ENCODE data around the gene DMC1.

The DMC1 gene

DNA sequence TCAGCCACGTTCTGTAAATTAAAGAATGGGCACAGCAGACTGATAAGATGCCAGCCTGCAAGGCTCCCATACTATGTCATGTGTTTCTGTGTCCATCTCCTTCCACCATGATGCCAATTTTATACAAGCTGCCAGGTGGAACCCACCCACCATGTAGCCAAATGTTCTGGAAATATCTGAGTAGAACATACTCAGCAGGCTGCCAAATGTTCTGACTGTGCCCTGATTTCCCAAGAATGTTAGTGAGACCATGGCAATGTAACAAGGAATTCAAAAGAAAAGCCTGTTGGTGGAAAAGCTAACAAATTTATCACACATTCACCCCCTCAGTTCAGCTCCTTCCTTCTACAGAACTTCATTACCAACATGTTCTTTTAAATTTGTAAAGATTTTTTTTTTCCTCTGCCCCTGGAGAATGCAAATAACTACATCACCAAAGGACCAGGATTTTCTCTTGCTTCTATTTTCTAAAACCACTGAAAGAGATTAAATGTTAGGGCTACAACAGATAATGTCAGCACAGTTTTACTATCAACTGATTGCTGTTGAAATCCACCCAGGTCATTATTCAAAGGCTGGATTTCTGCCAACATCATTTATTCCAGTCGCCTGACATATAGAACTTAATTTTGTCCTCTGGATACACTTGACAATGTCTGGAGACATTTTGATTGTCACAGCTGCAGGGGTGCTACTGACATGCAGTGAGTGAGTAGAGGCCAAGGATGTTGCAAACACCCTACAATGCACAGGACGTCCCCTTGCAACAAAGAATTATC, 3.1 kb downstream of the DMC1 start:
- no peak for DNase-seq

DNA sequence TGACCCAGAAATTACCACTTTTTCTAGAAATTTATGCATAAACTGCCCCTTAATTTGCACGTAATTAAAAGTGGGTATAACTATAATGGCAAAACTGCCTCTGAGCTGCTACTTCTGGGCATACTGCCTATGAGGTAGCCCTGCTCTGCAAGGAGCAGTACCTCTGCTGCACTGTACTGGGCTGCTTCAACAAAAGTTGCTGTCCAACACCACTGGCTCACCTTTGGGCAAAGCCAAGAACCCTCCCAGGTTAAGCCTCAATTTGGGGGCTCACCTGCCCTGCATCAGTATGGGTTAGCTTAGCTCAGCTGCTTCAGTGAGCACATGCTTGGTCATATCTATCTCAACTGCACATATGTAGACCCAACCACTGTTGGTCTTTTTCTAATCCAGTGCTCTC, 4.5 kb downstream of the DMC1 start:
- no peak for DNase-seq

DNA sequence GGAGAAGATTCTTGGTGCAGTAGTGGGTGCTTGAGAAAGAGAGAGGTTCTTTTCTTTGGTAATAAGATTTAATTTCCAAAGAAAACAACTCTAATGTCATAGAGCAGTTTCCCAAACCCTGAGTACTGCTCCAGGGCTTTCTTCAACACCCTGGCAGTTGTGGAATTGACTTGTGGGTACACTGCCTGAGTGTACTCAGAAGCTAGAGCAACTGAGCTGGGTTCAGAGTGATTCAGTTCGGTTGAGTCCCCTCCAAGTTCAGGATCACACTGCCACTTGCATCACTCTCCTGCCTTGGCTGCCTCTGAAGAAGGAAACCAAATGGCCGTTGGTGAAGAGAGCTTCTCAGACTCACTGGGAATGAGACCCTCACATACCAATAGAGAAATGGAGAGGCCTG, 5.3 kb downstream of the DMC1 start:
- DNase-seq = no peak

DNA sequence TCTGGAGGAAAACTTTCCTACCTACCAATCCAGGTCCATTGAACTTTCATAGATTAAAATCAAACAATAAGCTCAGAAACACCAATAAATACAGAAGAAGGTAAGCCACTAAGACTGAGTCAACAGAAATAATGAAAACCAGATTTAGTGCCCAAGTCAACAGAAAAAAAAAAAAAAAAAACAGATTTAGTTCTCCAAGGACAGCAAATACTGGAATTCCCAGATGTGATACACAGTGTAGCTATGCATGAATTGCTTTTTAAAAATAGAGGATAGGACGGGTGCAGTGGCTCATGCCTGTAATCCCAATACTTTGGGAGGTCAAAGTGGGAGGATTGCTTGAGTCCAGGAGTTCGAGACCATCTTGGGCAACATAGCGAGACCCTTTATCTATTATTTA, 15.7 kb downstream of the DMC1 start:
- no peak for DNase-seq

DNA sequence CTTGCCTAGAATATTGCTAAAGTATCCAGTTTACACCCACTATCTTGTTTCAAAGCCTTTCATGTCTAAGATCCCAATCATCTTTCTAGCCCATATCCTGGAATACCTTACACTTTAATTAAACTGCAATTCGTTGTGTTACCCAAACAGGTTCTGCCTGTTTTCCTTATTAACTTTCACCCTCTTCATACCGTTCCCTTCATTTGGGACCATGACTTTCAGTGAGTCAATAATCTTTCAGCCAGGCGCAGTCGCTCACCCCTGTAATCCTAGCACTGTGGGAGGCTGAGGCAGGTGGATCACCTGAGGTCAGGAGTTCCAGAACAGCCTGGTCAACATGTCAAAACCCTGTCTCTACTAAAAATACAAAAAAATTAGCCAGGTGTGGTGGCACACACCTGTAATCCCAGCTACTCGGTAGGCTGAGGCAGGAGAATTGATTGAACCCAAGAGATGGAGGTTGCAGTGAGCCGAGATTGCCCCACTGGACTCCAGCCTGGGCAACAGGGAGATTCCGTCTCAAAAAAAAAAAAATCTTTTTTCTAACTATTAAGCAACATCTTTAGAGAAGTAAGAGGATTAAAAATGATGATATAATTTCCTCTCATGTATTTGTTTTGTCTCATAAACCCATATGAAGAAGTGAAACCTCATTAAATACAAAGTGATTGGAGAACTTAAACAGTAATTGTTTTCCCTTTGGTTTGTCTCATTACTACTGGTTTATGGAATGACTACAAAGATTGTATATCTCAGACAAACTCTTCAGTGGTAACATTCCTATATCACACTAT, 20.7 kb downstream of the DMC1 start:
- no peak for DNase-seq

DNA sequence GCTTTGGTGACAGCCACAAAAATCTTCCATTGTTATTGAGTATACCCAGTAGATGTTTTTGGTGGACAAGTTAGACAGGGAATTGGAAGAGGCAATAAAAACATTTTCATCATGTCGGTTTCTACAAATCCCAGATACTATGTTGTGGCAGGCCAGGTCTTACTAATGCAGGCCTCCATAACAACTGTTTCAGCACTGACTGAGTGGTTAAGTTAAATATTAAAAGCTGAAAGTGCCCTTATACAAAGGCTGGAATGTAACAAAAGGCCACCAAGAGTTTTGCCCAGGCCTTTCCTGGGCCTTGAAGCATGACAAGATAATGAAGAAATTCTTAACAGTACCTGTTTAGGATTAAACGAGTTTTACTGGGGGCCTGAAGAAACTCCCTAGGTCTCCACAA, 29.3 kb downstream of the DMC1 start:
- no peak for DNase-seq

DNA sequence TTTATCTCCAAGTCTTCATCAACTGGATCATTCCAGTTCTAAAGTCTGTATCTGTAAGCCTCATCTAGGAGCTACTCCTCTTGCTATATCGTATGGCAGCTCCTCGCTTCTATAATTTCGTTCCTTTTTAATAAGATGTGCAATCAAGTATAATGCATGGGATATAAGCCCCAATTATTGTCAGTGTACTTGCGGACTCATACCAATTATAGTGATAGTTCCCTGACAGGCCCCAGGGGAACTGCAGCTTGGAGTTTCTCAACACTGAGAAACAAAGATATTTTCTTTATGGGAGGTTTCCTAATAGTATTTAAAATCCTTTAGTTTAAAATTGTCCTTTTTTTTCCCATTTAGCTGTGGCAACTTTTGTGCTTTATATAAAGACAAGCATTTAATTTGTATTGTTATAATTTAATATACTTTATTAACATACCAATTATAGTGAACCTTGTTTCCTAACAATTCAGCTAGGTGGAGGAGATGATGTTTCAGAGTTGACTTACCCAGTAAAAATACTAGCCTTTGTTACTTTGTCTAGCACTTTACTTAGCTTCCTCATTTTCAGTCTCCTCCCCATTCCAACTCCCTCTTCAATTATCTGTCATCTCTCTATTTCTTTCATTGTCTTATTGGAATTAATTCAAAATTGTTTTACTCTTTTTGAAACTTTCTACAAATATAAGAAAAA, 38.6 kb downstream of the DMC1 start:
- DNase-seq = no peak

DNA sequence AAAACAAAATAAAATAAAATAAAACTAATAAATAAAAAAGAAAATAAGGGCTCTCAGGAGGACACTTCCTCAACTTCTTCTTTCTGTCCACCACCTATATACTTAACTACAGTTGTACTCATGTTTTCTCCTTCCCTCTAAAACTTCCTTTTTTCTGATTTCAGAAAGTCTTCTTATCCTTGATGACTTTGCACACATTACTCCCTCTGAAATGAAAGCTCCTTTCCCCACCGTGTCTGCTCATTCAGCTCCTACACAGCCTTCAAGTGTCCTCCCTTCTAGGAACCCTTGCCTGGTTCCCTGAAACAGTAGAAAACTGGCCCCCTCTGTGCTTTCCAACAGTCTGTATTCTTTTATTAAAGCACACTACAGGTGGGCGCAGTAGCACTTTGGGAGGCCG, 45.6 kb downstream of the DMC1 start:
- DNase-seq = no peak

DNA sequence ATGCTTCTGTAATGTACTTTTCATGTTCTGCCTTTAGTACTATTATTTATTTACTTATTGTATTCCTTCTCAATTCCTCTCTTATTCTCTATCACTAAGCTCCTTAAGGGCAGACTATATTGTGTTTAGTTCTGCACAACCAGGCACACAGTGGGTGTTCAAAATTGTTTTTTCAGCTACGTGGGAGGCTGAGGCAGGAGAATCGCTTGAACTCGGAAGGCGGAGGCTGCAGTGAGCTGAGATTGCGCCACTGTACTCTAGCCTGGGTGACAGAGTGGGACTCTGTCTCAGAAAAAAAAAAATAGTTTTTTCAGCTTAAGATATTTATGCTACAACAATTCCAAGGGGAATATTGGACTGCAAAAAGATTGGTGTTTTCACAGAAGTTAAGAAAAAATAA, 46.5 kb downstream of the DMC1 start:
- no peak for DNase-seq

DNA sequence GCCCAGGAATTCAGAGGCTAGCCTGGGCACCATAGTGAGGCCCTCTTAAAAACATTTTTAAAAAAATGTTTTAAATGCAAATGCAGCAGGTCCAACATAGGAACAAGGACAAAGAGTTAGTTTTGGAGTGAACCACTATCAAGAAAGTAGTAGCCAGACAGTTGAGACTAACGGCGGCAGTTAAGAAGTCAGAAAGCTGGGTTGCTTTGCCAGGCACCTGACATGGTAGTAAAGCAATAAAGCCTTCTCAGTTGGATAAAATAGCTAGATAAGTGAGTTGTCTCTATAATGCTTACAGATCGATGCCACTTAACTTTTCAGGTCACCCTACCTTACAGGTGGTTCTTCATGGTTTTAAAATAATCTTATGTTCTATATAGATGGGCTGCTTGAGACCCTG, 47.0 kb downstream of the DMC1 start:
- no peak for DNase-seq

DNA sequence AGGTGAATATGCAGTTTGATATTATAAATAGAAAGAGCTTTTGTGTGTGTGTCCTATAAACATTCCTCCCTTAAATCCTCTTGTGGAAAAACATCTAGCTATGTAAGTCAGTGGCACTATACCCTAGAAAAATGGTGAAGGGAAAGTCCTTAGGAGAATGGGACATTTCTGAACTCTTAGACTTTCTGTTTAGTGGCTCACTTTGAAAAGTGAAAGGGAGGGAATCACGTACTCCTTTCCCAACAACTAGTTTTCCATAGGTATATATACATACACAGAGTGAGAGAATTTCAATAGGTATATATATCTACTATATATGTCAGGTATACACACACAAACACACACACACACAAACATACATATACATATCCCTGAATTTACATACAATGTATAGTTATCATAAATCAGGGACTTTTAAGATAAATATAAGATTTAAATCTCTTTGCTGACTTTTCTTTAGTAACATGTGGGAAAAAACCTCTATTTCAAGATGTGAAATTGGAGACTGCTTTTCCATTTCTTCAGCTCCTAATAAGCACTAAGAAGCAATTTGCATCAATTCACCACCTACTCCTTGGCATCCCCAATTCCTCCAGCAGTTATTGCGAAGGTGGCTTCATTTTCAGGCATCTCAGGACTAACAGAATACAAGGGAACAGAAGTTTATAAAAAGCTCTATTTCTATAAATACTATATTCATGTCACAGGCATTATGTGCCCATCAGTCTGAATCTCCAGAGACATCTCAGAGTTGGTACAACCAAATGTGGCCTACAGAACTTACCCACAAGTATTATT, 50.3 kb downstream of the DMC1 start:
- no peak for DNase-seq

DNA sequence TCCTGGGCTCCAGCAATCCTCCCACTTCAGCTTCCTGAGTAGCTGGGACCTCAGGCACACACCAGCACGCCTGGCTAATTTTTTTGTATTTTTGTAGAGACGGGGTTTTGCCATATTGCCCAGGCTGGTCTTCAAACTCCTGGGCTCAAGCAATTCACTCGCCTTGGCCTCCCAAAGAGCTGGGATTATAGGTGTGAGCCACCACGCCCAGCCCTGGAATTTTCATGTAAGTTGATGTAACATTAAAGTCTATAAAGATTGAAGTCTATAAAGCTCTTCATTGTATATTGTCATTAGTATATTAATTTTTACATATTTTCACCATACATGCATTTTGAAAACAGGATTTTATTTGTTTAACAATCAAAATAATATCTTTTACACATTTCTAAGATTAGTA, 51.4 kb downstream of the DMC1 start:
- DNase-seq = no peak

DNA sequence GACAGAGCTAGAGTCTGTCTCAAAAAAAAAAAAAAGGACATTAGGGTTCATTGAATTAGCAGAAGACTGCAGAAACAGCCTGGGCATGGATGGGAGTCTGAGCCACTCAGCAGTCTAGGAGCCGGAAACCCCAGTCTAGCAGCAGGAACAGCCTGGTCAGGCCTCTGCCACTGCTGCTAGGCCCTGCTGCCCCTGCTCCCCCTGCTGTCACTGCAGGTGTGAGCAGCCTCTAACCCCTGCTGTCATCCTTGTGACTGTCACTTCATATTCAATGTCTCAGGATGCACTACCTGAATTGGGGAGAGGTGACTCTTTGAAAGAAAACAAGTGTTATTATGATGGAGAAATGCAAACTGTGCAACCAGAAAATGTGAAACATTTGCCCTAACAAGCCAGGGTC, 56.9 kb downstream of the DMC1 start:
- no peak for DNase-seq

DNA sequence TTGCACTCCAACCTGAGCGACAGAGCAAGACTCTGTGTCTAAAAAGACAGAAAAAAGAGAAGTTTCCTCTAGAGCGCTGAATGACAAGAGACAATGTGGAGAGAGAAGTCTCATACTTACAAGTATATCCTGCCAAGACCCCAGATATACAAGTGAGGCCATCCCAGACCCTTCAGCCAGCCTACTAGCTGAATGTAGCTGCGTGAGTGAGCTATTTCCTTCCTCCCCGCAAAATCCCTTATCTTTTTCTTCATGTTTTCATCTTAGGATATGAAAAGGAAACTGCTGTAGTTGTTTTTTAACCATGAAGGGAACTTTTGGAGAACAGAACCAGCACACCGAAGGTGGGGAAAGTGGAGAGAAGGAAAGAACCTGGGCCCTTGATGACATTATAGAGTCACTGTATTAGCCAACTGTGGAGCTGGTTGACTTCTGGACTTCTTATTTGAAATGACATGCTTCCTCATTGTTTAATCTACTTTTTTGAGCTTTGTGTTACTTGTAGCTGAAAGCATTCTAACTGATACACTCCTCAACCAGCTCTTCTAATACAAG, 59.5 kb downstream of the DMC1 start:
- DNase-seq = no peak

DNA sequence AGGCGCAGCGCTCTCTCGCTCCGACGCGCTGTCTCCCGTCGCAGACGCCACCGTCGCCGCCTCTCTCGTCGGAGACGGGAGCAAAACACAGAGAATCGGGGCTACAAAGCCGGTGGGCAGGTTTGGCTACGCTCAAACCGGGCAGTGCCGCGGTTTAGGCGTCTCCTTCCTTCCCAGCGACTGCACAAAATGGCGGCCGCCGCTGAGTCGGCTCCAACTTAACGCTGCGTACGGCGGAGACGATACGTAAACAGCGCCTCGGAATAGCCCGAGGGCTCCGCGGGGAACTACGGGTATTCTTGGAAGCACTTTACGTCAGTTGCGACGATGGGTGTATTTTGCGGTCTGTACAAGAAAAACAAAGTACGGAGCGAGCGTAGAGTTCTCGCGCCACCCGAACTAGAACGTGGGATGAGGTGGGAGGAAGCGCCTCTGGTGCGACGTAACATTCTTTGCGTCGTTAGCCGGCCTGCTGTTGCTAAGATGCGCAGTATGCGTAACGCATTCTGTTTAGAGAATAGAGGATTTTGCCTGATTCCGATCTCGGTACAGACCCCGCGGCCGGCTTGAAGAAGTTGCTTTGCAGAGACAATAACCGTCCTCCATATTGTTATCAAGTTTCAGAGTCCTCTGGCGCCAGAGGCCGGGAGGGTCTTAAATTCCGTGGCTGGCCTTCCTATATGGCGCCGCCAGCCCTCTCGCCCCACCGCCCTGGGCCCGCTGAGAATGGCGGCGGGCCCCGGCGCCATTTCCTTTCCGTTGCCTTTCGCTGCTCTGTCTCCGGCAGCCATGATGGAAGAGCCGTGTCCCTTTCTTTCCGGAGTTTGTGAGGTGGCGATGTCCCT, 63.6 kb downstream of the DMC1 start, which contains the start of gene DDX17:
Gene DDX17 (minus strand): TSS at position 194 of the 845 bp plus-strand sequence.
- DNase-seq = peak; percentile 73

DNA sequence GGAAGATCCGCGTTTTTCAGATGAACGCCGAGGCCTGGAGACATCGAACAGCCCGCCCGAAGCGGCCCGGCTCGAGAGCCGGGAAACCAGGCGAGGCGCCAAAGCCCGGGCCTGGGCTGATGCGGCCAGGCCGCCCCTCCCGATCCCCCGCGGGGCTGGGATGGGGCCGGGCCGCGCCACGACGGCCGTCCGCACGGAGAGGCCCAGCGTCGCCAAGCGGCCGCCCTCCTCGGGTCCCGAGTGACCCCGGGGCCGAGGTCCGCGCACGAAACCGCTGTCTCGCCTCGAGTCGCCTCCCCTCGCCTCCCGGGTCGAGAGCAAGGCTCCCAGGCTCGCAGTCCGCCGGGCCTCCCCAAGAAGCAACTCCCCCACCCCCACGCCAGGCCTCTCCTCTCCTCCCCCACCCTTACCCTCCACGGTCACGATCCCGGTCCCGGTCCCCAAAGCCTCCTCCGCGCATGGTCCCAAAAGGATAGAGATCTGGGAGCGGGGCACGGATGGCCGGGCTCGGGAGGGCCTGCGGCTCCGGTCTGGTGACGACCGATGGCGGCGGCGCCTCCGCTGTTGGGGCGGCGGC, 64.4 kb downstream of the DMC1 start:
- no peak for DNase-seq

DNA sequence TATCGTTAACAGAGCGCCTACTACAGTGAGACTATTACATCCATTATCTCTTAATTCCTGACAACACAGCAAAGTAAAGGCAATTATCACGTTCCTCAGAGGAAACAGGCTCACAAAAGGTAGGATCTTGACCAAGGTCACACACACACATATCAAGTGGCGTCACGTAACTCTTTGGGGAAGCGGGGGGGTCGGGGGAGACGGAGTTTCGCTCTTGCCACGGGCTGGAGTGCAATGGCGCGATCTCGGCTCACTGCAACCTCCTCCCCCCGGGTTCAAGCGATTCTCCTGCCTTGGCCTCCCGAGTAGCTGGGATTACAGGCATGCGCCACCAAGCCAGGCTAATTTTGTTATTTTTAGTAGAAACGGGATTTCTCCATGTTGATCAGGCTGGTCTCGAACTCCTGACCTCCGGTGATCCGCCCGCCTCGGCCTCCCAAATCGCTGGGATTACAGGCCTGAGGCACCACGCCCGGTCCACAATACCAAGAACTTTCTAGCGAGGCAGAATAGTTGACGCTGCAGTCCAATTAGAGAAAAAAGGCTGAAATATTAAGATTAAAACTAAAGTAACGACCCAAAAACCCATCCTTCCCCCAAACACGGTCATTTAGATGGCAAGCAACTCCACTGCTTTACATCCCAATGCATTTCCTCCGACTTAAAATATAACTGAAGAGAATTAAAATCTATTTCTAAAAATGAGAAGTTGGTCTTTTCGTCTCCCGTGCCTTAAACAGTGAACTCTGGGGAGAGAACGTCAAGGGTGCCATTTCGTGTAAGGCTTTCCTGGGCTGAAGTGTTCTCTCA, 65.0 kb downstream of the DMC1 start:
- no peak for DNase-seq

DNA sequence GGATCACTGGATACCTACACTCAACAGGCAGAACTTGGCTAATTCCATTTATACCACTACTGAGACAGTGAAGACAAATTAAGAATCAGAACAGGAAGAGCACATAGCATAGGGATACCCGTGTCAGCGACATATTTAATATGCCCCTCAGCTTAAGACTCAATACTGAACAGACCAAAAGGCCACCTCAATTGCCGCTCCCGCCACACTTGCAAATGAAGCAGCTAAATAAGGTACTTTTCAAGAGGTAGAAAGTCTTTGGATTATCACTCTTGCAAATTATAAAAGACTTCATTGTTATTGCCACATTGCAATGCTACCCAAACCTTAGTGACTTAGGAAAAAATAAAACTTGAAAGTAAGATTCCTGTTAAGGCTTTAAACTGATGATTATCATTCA, 67.0 kb downstream of the DMC1 start:
- no peak for DNase-seq

DNA sequence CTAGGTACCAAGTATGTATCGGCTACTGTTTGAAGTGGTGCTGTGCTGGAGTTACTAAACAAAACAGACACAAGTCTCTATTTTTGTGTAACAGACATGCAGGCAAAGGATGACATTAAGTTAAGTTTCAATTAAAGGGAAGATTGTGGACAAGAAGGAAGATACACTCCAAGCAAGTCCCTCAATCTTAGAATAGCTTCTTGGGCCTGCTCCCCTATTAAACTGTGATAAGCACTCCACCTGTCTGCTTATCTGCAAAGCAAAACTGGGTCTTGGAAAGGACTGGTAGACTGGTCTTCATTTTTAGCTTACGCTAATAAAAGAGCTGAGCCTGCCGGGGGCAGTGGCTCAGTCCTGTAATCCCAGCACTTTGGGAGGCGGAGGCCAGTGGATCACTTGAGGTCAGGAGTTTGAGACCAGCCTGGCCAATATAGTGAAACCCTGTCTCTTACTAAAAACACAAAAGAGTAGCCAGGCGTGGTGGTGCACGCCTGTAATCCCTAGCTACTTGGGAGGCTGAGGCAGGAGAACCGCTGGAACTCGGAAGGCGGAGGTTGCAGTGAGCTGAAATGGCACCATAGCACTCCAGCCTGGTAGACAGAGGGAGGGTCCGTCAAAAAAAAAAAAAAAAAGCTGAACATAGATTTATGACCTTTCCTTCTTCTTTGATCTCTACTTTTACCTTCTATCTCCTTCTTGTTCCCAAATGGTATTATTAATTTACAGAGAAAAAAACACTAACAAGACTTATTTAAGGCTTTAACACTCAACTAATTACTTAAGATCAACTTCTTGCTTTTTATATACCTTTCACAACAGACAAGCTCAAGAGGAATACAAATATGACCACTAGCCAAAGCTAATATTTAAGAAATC, 67.9 kb downstream of the DMC1 start:
- DNase-seq = no peak
